ENCODE data around the gene NPAS2.

GRCh38 chr2:100882645-100883613 is 63.0 kb downstream of the NPAS2 start:
- TF ChIP-seq EP300 (IDR thresholded peaks at IDR 0.05; ENCODE audit: low read depth) (no peak), CTCF (IDR thresholded peaks at IDR 0.05) (no peak), POLR2AphosphoS5 (IDR thresholded peaks at IDR 0.05) (peak in 1 of 3 donors; percentile 27), POLR2A (IDR thresholded peaks at IDR 0.05) (no peak)

All from transverse colon (tissue), 4 donors.